Stimulated activated CD8-positive, alpha-beta memory T cell treated with anti-CD3 and anti-CD28 coated beads, Interleukin-4, amount 100 ng/mL, for 4 hours (primary cell): ENCODE results near the gene MAP2.

ENCODE experiments used
- DNase-seq, 2 donors: peaks; one replicate each; pipeline ENCODE4 v3.0.0-alpha.2; 2020; ENCODE audit warnings: low read depth in 2 of 2, low spot score in 1 of 2

Gene MAP2

GRCh38 chr2:209690029-209690754 lies 266.3 kb downstream of the MAP2 start:
- DNase-seq = no peak

- DNase-seq = no peak
Measured at GRCh38 chr2:209694748-209695147, 270.9 kb downstream of the MAP2 start.

- no peak for DNase-seq
Measured at GRCh38 chr2:209696836-209697711, 273.2 kb downstream of the MAP2 start.

- DNase-seq = no peak
Measured at GRCh38 chr2:209702775-209703174, 278.9 kb downstream of the MAP2 start.

GRCh38 chr2:209713219-209713618 lies 289.4 kb downstream of the MAP2 start:
- DNase-seq = no peak

GRCh38 chr2:209719034-209719433 lies 295.2 kb downstream of the MAP2 start:
- no peak for DNase-seq

GRCh38 chr2:209721497-209721896 lies 297.6 kb downstream of the MAP2 start:
- DNase-seq = no peak

GRCh38 chr2:209726311-209726710 lies 302.5 kb downstream of the MAP2 start:
- no peak for DNase-seq

- DNase-seq = no peak
Measured at GRCh38 chr2:209727077-209727476, 303.2 kb downstream of the MAP2 start.

- DNase-seq = no peak
Measured at GRCh38 chr2:209734805-209735204, 311.0 kb downstream of the MAP2 start.

GRCh38 chr2:209741953-209742352 lies 318.1 kb downstream of the MAP2 start:
- DNase-seq = no peak

GRCh38 chr2:209753020-209753419 lies 329.2 kb downstream of the MAP2 start:
- no peak for DNase-seq

- no peak for DNase-seq
Measured at GRCh38 chr2:209757163-209757562, 333.3 kb downstream of the MAP2 start.

- DNase-seq = no peak
Measured at GRCh38 chr2:209761566-209761965, 337.7 kb downstream of the MAP2 start.

- DNase-seq = no peak
Measured at GRCh38 chr2:209762563-209762962, 338.7 kb downstream of the MAP2 start.

GRCh38 chr2:209763106-209763505 lies 339.3 kb downstream of the MAP2 start:
- no peak for DNase-seq

GRCh38 chr2:209766613-209767012 lies 342.8 kb downstream of the MAP2 start:
- DNase-seq = no peak

GRCh38 chr2:209767316-209767715 lies 343.5 kb downstream of the MAP2 start:
- DNase-seq = no peak

- DNase-seq = no peak
Measured at GRCh38 chr2:209768557-209768956, 344.7 kb downstream of the MAP2 start.

- DNase-seq = no peak
Measured at GRCh38 chr2:209771474-209772289, 347.8 kb downstream of the MAP2 start, which contains the start of gene UNC80. Gene UNC80, plus strand, starts transcription at chr2:209771832. Its CDS starts 241 bp downstream, at chr2:209772073.

GRCh38 chr2:209772290-209772685 lies 348.4 kb downstream of the MAP2 start:
- DNase-seq = no peak
